Measurements from ENCODE around the gene CABP2.

- TF ChIP-seq CTCF (IDR thresholded peaks at IDR 0.05; ENCODE audit: low read depth, low read length, poor library complexity, severe bottlenecking) (no peak), EZH2phosphoT487 (IDR thresholded peaks at IDR 0.05; ENCODE audit: borderline replicate concordance, low read length) (no peak)
Measured at GRCh38 chr11:67525275-67525976, 2.2 kb upstream of the CABP2 start.
